K562 (cell line): ENCODE results near the gene ADNP. TPM values are rescaled to one million over a fixed set of nuclear protein-coding genes. Genes with fewer than 3 reads are reported as not detected.

Experiments used
- ATAC-seq: fragments of 200-7000 bp; cut with Tn5 transposase; 3 replicates; pipeline ENCODE4 v1.9.1; 2020; ENCODE audit warnings: moderate library complexity
- BruUV-seq: library from RNA; stranded (reverse); fragments of 400-500 nt; replicated peaks from 2 replicates; lab custom pipeline; 2021; lab: Mats Ljungman, UMichigan
- CTCF ChIA-PET: fragments of 300-600 bp; formaldehyde crosslinking; extraction: SDS; loops from one replicate; lab custom pipeline; 2021; ENCODE audit warnings: low intra/inter-chr PET ratio; lab: Yijun Ruan, JAX
- POLR2A ChIA-PET: fragments of 300-600, 350-650 bp; sonication (Branson Sonifier 250); formaldehyde crosslinking; extraction: SDS; loops from one replicate; lab custom pipeline; 2021; ENCODE audit warnings: antibody characterized with exemption, inconsistent platforms; lab: Yijun Ruan, JAX
- DNase-seq, 4 experiments: peaks; one replicate each; pipeline versions ENCODE4 v3.0.0 to v3.0.0-alpha.2; 2011 to 2018; ENCODE audit warnings: low spot score in 3 of 4, mixed read lengths in 3 of 4; ENCODE audit errors: extremely low read depth in 1 of 4
- FAIRE-seq: peaks from 2 replicates; lab custom pipeline; 2011; peaks lifted over from hg19 to GRCh38; lab: Jason Lieb, UNC
- H2AFZ ChIP-seq: 2 replicates; pipeline ENCODE4 v1.6.0; 2011; ENCODE audit warnings: low read depth, low read length, control low read depth, inconsistent platforms
- H3K27ac ChIP-seq: fragments of 200-600 bp; 3 replicates; pipeline ENCODE4 v1.8.0; 2011; ENCODE audit warnings: low read depth, mild to moderate bottlenecking, control low read depth, inconsistent platforms, low read length, moderate library complexity, mixed read lengths; ENCODE audit errors: extremely low read depth
- H3K27me3 ChIP-seq, 2 experiments: fragments of 300-600 bp in 1 of 2; 2 replicates in 1 of 2; 3 replicates in 1 of 2; pipeline versions ENCODE4 v1.6.0 to v1.8.0; 2011; ENCODE audit warnings: inconsistent platforms in 2 of 2, low read length in 2 of 2, mild to moderate bottlenecking in 1 of 2, mixed read lengths in 1 of 2, moderate library complexity in 1 of 2; ENCODE audit not compliant: control insufficient read depth in 2 of 2, insufficient read depth in 2 of 2
- H3K36me3 ChIP-seq: fragments of 300-600 bp; 3 replicates; pipeline ENCODE4 v1.8.0; 2011; ENCODE audit warnings: mild to moderate bottlenecking, low read length, inconsistent platforms; ENCODE audit not compliant: control insufficient read depth, insufficient read depth
- H3K4me1 ChIP-seq, 2 experiments: fragments of 200-600 bp in 1 of 2; replicated peaks in 1 of 2; 2 replicates in 1 of 2; 3 replicates in 1 of 2; pipeline versions ENCODE4 v1.5.1 to v1.8.0; 2011; ENCODE audit warnings: inconsistent platforms in 2 of 2, low read length in 2 of 2, mild to moderate bottlenecking in 1 of 2, mixed read lengths in 1 of 2, moderate library complexity in 1 of 2; ENCODE audit not compliant: control insufficient read depth in 2 of 2, insufficient read depth in 2 of 2
- H3K4me2 ChIP-seq: 2 replicates; pipeline ENCODE4 v1.6.1; 2011; ENCODE audit warnings: low read length, control low read depth, inconsistent platforms, mixed read lengths; ENCODE audit not compliant: insufficient read depth
- H3K4me3 ChIP-seq: fragments of 200-600 bp; sonication (generic), shearing (Covaris generic); 2 replicates; pipeline ENCODE4 v1.5.1; 2016; ENCODE audit warnings: control low read depth, inconsistent platforms
- H3K79me2 ChIP-seq: fragments of 200-600 bp; 3 replicates; pipeline ENCODE4 v1.8.0; 2011; ENCODE audit warnings: low read length, inconsistent platforms; ENCODE audit not compliant: control insufficient read depth, insufficient read depth
- H3K9ac ChIP-seq, 2 experiments: 2 replicates each; pipeline versions ENCODE4 v1.6.0 to v1.6.1; 2011; ENCODE audit warnings: low read depth in 2 of 2, low read length in 2 of 2, control low read depth in 1 of 2, inconsistent platforms in 1 of 2, mild to moderate bottlenecking in 1 of 2, mixed read lengths in 1 of 2; ENCODE audit not compliant: insufficient read depth in 1 of 2
- H3K9me1 ChIP-seq: one replicate; pipeline ENCODE4 v1.6.0; 2011; ENCODE audit warnings: inconsistent platforms, mild to moderate bottlenecking, low read length, moderate library complexity; ENCODE audit not compliant: control insufficient read depth, insufficient read depth
- H3K9me3 ChIP-seq: replicated peaks from 2 replicates; pipeline ENCODE4 v1.5.1; 2011; ENCODE audit warnings: low read depth, low read length, inconsistent platforms; ENCODE audit not compliant: control insufficient read depth, insufficient read depth
- H4K20me1 ChIP-seq: replicated peaks from 2 replicates; pipeline ENCODE4 v1.6.1; 2011; ENCODE audit warnings: low read length, inconsistent platforms, mixed read lengths; ENCODE audit not compliant: control insufficient read depth, insufficient read depth
- ATF3 ChIP-seq, 2 experiments: fragments of 450-650 bp in 1 of 2; sonication (generic) in 1 of 2; formaldehyde crosslinking in 1 of 2; IDR thresholded peaks in 1 of 2; conservative IDR thresholded peaks in 1 of 2; 2 replicates each; pipeline versions ENCODE4 v1.6.1 to v1.8.1; 2016 to 2023; ENCODE audit warnings: mild to moderate bottlenecking in 2 of 2, moderate library complexity in 2 of 2, inconsistent platforms in 1 of 2, missing genetic modification reagents in 1 of 2
- JUND ChIP-seq, 2 experiments: IDR thresholded peaks; 2 replicates in 1 of 2; 3 replicates in 1 of 2; pipeline ENCODE4 v1.6.1; 2011; ENCODE audit warnings: borderline replicate concordance in 2 of 2, low read depth in 2 of 2, low read length in 2 of 2, improper control_type of control experiment in 1 of 2, missing biosample characterization in 1 of 2, missing genetic modification characterization in 1 of 2, missing genetic modification reagents in 1 of 2
- MEIS2 ChIP-seq: fragments of 450-650 bp; IDR thresholded peaks from 2 replicates; pipeline ENCODE4 v1.6.1; 2014; ENCODE audit warnings: mild to moderate bottlenecking; ENCODE audit not compliant: partially characterized antibody
- NFE2 ChIP-seq: IDR thresholded peaks from 2 replicates; pipeline ENCODE4 v1.6.1; 2014; ENCODE audit warnings: antibody characterized with exemption, low read depth
- PKNOX1 ChIP-seq: fragments of 450-650 bp; IDR thresholded peaks from 2 replicates; pipeline ENCODE4 v1.6.1; 2016
- POLR3G ChIP-seq: IDR thresholded peaks from 2 replicates; pipeline ENCODE4 v1.6.1; 2011; ENCODE audit not compliant: insufficient read length, insufficient replicate concordance; ENCODE audit errors: extremely low read depth
- RAD51 ChIP-seq: fragments of 450-650 bp; IDR thresholded peaks from 2 replicates; pipeline ENCODE4 v1.7.1; 2016; ENCODE audit warnings: low read depth, mild to moderate bottlenecking, borderline replicate concordance
- SMARCA4 ChIP-seq: fragments of 450-650 bp; IDR thresholded peaks from 2 replicates; pipeline ENCODE4 v1.6.1; 2016
- TOE1 ChIP-seq, 2 experiments: fragments of 450-650 bp in 1 of 2; sonication (generic) in 1 of 2; formaldehyde crosslinking in 1 of 2; IDR thresholded peaks; 2 replicates each; pipeline versions ENCODE4 v1.7.1 to v1.8.0; 2016 to 2022; ENCODE audit warnings: borderline replicate concordance in 2 of 2, mild to moderate bottlenecking in 2 of 2, antibody characterized with exemption in 1 of 2, inconsistent platforms in 1 of 2, low read depth in 1 of 2, missing genetic modification reagents in 1 of 2, moderate library complexity in 1 of 2
- USF1 ChIP-seq: sonication (generic); formaldehyde crosslinking; IDR thresholded peaks from 2 replicates; pipeline ENCODE4 v1.9.0; 2022; ENCODE audit warnings: mild to moderate bottlenecking, missing genetic modification reagents
- WGBS: fragments of 100-300 bp; shearing (Covaris generic); methylation state at CpG from one replicate; pipeline ENCODE4 v1.1.6; 2016; ENCODE audit warnings: low coverage, mixed read lengths; ENCODE audit not compliant: insufficient coverage; ENCODE audit errors: missing lambda C conversion rate; 5-methylcytosine and 5-hydroxymethylcytosine counted together
- in situ Hi-C: fragments of 300-500 bp; cut with MboI; formaldehyde crosslinking; loops from 4 replicates; pipeline ENCODE4 v1.15.0; 2018; ENCODE audit warnings: inconsistent platforms, mixed read lengths
- intact Hi-C: fragments of 100-400 bp; cut with micrococcal nuclease; formaldehyde crosslinking; loops from 2 replicates; pipeline ENCODE4 v1.14.2; 2022
- polyA plus RNA-seq, 8 experiments: library from polyadenylated mRNA; depleted of rRNA in 4 of 8; stranded (reverse) in 5 of 8; unstranded in 3 of 8; fragments of >200 nt; fragmentation: Nextera tagmentation in 2 of 8; fragmentation: Illumina TruSeq in 1 of 8; extraction: Ambion mirVana in 2 of 8; extraction: Trizol in 1 of 8; gene quantifications; 2 replicates each; pipeline versions ENCODE4 v1.2.1 to v1.2.3, GENCODE V29; 2011 to 2014; ENCODE audit warnings: inconsistent platforms in 1 of 8, missing spikeins in 1 of 8
- total RNA-seq, 7 experiments: library from RNA; depleted of rRNA in 6 of 7; stranded (reverse); fragments of >200 nt in 6 of 7; fragmentation: Illumina TruSeq in 2 of 7; extraction: Trizol in 2 of 7; gene quantifications; 2 replicates each; pipeline versions ENCODE4 v1.2.1 to v1.2.3, GENCODE V29; 2011 to 2021; ENCODE audit warnings: low replicate concordance in 1 of 7

The ADNP gene
- total and polyA plus RNA-seq, 9 of the 15 experiments (the other 6 are each of a cell fraction or from before 2014, with no cell fraction given) = 17.8 to 59.9 (median 25.3) TPM

- peaks cover 4 to 49% of the 10 kb centered on the region in 2 experiments for H3K4me1 ChIP-seq
- H3K4me3 ChIP-seq = no peak overlapping the region
- intact Hi-C loops (no loop called here), in situ Hi-C loops (no loop called here)
- no peak overlapping the region; the same call in 2 of the 3 replicates for H3K27ac ChIP-seq
- H3K36me3 ChIP-seq = peaks cover 80% of the 10 kb centered on the region
- H4K20me1 ChIP-seq = peaks cover 62% of the 10 kb centered on the region
- no peak overlapping the region for H3K4me2 ChIP-seq
- ChIA-PET POLR2A (interaction anchor here (1.0 to 3.8 kb wide), 3 partner anchors 8 to 14 kb away, joined by 3 to 30 read pairs (median 16); partner anchors contain the start of gene ADNP), CTCF (no interaction called here)
- DNase-seq = no peak
- no peak overlapping the region for H2AFZ ChIP-seq
- H3K9ac ChIP-seq = no peak overlapping the region; a peak in 1 of 4 replicates
- FAIRE-seq = no peak
- no TSS peak for BruUV-seq
- no peaks in the 10 kb centered on the region for H3K27me3 ChIP-seq
- WGBS = 74% methylated on average over 3 of the region's 3 CpGs
- TF ChIP-seq SMARCA4 (no peak), ATF3 (IDR thresholded peaks at IDR 0.05) (no peak), ATF3 (CRISPR knock-in tag; conservative IDR thresholded peaks at IDR 0.05) (0 out of 2 replicates have a peak, but pooled peaks have one; percentile 9)
- no peaks in the 10 kb centered on the region for H3K9me3 ChIP-seq
- no peaks in the 10 kb centered on the region for H3K9me1 ChIP-seq
- peaks cover 98% of the 10 kb centered on the region for H3K79me2 ChIP-seq
- no peak for ATAC-seq
Observed at GRCh38 chr20:50916934-50917333, 14.3 kb downstream of the ADNP start.

DNA sequence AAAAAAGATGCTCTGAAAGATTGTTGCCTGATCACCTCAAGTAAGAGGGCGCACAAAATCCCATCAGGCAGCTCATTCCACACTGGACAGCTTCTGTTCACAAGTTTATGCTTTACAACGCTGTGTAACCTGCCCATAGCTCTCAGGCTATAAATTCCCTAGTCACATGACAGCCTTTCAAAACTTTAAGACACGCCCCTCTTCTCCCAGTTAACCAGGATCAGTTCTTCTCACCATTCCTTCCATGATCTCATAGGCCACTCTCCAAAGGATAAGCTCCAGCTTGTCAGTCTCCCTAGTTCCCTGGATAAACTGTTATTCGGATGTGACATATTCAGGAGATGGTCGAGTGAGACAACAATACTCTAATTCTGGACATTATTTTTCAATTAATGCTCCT, 15.0 kb downstream of the ADNP start:
- Histone ChIP-seq H3K4me2 (no peak overlapping the region), H3K79me2 (peaks cover 98% of the 10 kb centered on the region), H3K4me1 (peaks cover 7 to 48% of the 10 kb centered on the region in 2 experiments), H3K9ac (no peak overlapping the region), H3K36me3 (peaks cover 80% of the 10 kb centered on the region), H2AFZ (no peak overlapping the region), H3K27ac (no peak overlapping the region), H3K4me3 (no peak overlapping the region), H3K9me1 (no peaks in the 10 kb centered on the region), H3K27me3 (no peaks in the 10 kb centered on the region), H4K20me1 (peaks cover 62% of the 10 kb centered on the region), H3K9me3 (no peaks in the 10 kb centered on the region)
- DNase-seq = peak; percentile 27 to 50 (median 37)
- ChIA-PET POLR2A (interaction anchor here (0.7 to 3.8 kb wide), 7 partner anchors 8 to 240 kb away, joined by 3 to 30 read pairs (median 5); partner anchors contain the start of genes ADNP, DPM1 and MOCS3), CTCF (no interaction called here)
- in situ Hi-C loops = no loop called here
- 30% methylated on average over 5 of the region's 5 CpGs for WGBS
- peak; percentile 73 for ATAC-seq
- intact Hi-C loops = no loop called here
- BruUV-seq = no TSS peak
- FAIRE-seq = no peak
- TF ChIP-seq JUND (IDR thresholded peaks at IDR 0.05; ENCODE audit: borderline replicate concordance, low read depth, low read length) (no peak), JUND (tag; IDR thresholded peaks at IDR 0.05; ENCODE audit: borderline replicate concordance, low read depth, low read length) (0 out of 3 replicates have a peak, but pooled peaks have one; percentile 26), RAD51 (peak; percentile 85), USF1 (CRISPR knock-in tag) (peak; percentile 67), PKNOX1 (peak; percentile 92), POLR3G (no peak), TOE1 (IDR thresholded peaks at IDR 0.05; ENCODE audit: borderline replicate concordance) (peak; percentile 89), TOE1 (CRISPR knock-in tag; IDR thresholded peaks at IDR 0.05; ENCODE audit: borderline replicate concordance, low read depth) (no peak), NFE2 (no peak), MEIS2 (peak; percentile 89)
